Measurements from ENCODE around the gene TTYH1. TPM values are rescaled to one million over a fixed set of nuclear protein-coding genes. Genes with fewer than 3 reads are reported as not detected.
"Not testable (repeated sequence)": the region's sequence is repeated elsewhere in the genome, so short reads cannot be mapped to it uniquely, and the experiment has no call there.

TTYH1 gene
- polyA plus RNA-seq (ENCODE audit: insufficient read length): 3.9 TPM

DNA sequence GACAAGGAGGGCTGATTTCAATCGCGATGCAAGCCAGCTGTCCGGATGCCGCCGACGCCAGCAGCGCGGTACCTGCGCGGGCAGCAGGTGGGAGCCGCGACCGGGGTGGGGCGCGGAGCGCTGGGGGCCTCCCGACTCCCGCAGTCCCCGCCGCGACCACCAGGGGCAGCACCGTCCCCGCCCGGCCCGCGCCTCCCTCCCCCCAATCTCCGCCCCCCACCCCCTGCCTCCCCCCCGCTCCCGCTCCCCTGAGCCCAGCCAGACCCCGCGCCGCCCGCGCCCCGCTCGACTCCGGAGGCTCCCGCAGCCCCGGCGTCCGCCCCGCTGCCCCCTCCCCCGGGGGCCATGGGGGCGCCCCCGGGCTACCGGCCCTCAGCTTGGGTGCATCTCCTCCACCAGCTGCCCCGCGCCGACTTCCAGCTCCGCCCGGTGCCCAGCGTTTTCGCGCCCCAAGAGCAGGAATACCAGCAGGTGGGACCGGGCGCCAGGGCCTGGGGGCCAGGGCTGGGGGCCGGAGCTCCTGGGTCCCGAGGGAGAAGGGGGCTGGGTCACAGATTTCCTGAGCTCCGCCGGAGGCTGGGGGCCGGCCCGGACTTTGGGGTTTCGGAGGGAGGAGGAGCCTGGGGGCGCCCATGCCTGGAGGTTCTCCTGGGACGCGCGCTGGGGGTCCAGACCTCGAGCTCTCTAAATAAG, at the start of gene TTYH1:
Gene TTYH1, plus strand, starts transcription at position 257 of the 693 bp plus-strand sequence. Its CDS starts 89 bp downstream, at position 346.
- DNase-seq (ENCODE audit: low read depth): no peak

DNA sequence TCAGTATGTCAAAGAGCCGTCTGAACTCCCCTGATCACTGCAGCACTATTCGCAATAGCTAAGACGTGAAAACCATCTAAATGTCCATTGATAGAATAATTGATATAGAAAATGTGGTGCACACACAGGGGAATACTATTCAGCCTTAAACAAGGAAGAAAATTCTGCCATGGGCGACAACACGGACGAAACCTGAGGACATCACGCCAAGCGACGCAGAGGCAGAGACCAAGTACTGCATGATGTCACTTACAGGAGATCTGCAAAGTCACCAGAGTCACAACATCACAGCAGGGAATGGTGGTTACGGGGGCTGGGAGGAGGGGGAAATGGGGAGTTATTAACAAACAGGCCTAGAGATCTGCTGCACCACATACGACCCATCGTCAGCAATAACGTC, 49.5 kb upstream of the TTYH1 start:
- DNase-seq (ENCODE audit: low read depth): not testable (repeated sequence)

- DNase-seq (ENCODE audit: low read depth): no peak
Measured at GRCh38 chr19:54366811-54367210, 48.5 kb upstream of the TTYH1 start.

DNA sequence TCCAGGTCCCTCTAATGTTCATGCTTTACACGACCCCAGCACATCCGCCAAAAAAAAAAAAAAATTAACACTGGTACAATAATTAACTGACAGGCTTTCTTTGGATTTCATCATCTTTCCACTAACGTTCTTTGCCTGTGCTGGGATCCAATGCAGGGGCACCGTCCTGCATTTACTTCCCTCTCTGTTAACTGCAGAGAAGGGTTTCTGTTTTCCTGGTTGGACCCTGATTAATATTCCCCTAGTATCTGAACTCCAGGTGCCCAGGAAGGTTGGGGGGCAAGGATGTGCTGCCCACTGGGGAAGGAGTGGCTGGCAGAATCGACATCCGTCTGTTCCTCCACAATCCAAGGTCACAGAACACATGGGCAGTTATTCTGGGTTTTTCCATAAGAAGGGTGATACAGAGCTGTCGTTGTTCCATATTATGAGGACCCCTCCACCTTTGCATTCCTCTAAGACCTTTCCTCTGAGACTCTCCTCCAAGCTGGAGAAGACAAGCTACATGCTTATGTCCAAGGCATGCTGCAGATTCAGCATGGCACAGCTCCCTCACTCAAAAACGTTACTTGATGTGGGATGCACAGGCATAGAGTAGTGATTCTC, 46.1 kb upstream of the TTYH1 start:
- no peak for DNase-seq (ENCODE audit: low read depth)

- DNase-seq (ENCODE audit: low read depth): not testable (repeated sequence)
Measured at GRCh38 chr19:54369688-54370433, 45.4 kb upstream of the TTYH1 start.

DNA sequence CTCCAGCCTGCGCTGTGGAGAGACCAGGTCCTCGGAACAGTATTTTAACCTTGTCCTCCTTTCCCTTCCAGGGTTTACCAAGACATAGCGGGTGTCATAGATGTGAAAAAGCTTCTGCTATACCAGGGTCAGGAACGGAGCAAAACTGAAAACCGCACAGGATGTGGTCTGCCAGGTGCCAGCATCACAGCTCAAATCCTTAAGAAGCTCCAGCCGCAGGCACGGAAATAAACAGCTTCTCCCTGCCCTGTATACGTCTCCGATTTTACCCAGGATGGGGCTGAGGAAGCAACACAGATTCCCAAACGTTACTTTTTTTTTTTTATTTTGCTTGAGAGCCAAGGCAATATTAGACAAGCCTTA, 44.8 kb upstream of the TTYH1 start:
- DNase-seq (ENCODE audit: low read depth): not testable (repeated sequence)

DNA sequence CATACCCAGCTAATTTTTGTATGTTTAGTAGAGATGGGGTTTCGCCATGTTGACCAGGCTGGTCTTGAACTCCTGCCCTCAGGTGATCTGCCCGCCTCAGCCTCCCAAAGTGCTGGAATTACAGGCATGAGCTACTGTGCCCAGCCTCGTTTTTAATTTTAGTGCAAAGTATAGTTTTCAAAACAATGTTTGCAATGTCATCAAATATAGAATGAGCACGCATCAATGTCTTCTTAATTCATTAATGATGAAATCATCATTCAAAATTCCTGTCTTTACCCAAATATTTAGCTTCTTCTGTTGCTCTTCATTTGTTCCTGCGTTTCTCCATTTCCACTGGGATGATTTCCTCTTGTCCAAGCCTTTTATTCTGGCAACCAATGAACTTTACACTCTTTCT, 43.8 kb upstream of the TTYH1 start:
- not testable (repeated sequence) for DNase-seq (ENCODE audit: low read depth)

DNA sequence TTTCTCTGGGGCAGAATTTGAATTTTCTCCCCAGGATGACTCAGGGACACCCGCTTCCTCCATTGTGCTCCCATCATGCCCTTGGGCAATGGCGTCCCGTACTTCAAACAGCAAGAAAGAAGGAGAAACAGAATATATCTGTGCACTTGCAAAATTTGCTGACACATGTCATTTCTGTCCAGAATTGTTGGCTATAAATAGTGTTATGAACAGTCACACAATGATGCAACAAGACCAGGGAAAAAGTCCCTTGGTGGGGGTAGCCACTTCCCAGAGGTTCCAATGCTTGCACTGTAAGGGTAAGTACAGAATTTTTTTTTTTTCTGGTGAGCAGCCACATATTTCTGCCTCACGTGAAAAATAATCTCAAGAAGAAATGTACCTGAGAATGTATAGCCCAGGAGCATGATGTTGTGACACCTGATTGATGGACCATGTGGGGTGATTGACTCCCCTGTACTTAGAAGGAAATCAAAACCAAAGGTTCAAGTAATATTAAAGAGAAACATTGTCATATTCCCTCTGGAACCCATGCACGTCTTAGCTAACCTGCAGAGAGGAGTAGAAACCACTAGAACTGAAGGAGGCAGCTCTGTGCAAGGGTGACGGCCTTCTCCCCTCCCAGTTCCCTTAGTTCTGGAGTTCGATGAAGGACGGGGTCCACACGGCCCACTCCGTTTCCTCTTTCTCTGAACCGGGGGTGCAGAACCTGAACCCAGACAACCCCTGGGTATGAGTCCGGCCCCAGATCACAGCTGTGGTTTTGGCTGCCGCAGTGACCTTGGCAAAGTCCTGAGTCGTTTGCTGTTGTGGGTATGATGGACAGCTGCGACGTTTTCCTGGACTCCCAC, 41.3 kb upstream of the TTYH1 start:
- DNase-seq (ENCODE audit: low read depth): no peak

GRCh38 chr19:54375181-54375938, 39.9 kb upstream of the TTYH1 start:
- DNase-seq (ENCODE audit: low read depth): not testable (repeated sequence)

- no peak for DNase-seq (ENCODE audit: low read depth)
Measured at GRCh38 chr19:54376610-54377285, 38.5 kb upstream of the TTYH1 start.

DNA sequence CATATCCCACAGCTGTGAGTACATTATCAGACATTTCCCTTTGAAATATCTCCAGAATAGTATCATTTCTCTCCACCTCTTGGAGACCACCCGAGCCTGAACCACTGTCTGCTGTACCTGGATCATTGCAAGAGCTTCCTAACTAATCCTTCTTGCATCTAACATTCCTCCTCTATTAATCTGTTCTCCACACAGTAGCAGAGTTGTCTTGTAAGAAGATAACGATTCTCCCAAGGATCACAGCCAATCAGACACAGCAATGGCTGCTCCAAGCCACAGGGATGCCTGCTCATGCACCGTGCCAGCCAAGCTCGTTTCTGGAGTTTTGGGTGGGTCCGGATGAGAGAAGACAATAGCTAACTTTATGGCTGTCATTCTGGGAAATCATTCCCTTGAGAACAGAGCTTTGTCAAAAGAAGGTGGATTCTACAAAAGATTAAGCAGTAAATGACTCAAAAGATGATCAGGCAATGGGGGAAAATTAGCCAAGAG, 36.0 kb upstream of the TTYH1 start:
- no peak for DNase-seq (ENCODE audit: low read depth)

DNA sequence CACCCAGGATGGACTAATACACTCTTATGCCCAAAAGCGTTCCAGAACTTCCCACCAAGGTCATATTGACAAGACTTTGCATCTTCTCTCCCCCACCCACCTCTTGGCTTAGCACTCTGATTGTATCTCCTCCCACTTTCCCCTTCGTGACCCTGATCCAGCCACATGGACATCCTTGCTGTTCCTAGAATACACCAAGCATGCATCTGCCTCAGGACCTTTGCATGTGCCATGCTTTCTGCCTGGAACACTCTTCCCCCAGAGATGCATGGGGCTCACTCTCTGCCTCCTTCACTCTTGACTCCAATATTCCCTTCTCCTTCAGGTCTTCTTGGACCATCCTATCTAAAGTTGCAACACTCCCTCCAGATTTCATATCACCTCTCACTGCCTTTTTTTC, 34.4 kb upstream of the TTYH1 start:
- no peak for DNase-seq (ENCODE audit: low read depth)

- DNase-seq (ENCODE audit: low read depth): not testable (repeated sequence)
Measured at GRCh38 chr19:54382041-54382440, 33.2 kb upstream of the TTYH1 start.

GRCh38 chr19:54383330-54383729, 31.9 kb upstream of the TTYH1 start:
- DNase-seq (ENCODE audit: low read depth): no peak

DNA sequence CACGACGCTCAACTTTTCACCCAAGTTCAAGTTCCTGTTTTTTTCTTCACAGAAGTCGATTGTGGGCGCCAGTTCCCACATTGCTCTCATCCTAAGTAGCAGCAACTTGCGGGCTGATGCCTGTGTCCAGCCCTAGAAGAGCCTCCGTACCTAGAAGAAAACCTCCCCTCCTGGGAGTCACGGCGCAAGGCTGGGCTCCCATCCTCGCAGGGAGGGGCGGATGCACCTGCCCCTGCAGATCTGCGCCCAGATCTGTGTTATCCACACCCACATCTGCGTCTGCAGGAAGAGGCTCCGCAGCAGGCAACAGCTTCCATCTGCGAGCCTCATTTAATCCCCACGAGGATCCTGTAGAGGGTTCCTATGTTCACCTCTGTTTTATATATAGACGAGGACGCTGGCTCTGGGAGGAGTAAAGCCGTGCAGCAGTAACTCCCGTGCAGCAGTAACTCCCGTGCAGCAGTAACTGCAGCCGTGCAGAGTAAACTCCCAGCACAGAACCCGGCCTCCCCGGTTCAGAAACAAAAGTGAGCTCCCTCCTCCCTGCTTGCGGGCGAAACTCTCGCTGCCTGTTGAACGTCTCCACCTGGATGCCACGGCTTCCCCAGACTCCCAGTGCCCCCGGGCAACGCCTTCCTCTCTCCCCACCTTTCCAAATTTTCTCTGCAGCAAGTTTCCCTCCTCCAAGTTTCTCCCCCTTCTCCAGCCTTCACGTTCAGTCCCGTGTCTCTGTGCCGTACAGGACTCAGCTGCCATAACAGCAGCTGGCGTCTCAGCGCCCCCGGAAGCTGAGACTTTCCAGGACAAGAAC, 27.1 kb upstream of the TTYH1 start:
- no peak for DNase-seq (ENCODE audit: low read depth)

GRCh38 chr19:54388802-54389139, 26.5 kb upstream of the TTYH1 start:
- no peak for DNase-seq (ENCODE audit: low read depth)

- no peak for DNase-seq (ENCODE audit: low read depth)
Measured at GRCh38 chr19:54389553-54389952, 25.7 kb upstream of the TTYH1 start.

DNA sequence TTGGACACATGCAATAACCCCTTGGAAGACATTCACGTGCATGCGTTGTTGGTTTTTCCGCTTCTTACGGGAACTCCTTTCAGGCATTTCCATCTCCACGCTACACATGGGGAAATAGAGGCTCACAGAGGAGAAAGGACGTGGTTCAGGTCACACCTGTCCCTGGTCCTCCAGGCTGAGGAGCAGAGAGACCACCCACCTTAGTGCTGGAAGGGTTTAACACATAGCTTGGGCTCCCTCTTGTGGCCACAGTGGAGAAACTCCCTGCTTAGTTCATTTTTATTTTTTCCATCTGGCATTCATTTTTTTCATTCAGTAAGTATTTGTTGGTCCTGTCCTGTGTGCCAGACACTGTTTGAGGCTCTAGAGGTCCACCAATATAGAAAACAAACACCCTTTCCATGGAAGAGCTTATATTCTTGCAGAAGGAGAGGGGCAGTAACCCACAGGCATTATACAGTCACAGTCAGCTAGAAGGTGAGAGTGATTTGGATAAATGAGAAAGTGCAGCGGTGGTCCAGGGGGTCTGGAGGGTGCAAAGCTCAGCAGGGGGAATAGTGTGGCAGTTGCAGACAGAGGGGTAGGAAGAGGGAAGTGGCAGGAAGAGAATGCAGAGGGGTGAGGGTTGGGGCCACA, 24.2 kb upstream of the TTYH1 start:
- peak; percentile 36 for DNase-seq (ENCODE audit: low read depth)

DNA sequence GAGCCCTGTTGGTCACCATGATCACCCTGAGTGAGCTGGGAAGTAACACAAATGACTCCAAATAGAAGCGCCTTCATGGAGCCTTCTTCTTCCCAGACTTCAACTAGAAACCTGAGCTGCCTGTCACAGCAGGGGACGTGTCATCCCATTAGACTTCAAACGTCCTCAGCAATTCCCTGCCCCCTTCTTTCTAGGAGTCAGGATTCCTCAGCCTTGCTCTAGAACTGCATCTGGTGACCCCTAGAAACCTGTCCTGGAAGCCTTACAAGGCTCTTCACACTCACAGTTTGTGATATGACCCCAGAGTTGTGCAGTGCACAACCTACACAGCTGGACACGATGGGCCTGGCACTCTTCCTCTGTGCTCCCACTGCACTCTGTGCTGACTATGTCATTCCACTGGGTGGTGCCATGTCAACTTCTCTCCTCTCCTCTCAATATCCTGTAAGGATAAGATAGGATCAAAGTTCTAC, 23.6 kb upstream of the TTYH1 start:
- no peak for DNase-seq (ENCODE audit: low read depth)

Measured in forelimb muscle (tissue), 1 donor.